ENCODE data around the gene GLB1L3. TPM values are rescaled to one million over a fixed set of nuclear protein-coding genes. Genes with fewer than 3 reads are reported as not detected.

The GLB1L3 gene
- total RNA-seq, 2 experiments from 2014 or later: 7.1 to 8.6 TPM

DNA sequence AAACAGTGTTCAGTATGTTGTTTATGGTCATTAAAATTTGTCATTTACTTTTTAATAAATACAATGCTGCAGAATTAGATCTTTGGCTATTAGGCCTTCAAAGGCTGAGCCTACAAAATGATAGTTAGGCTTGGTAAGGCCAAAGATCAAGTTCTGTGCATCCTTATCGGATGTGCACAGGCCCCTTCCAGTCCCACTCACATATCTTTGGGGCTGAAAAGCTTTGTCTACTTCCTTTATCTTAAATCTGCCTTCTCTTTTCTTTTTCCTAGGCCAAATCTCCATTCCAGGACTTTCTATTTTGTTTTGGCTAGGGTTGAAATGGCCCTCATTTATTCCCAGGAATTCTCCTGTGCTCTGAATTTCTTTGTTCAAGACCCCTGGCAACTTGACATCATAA, 52.3 kb downstream of the GLB1L3 start:
- H3K27ac Mint-ChIP-seq: no peak overlapping the region
- no peaks in the 10 kb centered on the region for H3K9me3 Mint-ChIP-seq
- H3K4me3 Mint-ChIP-seq: no peak overlapping the region
- intact Hi-C loops (cut with micrococcal nuclease): no loop called here
- POLR2A ChIA-PET: no interaction called here
- H3K4me1 Mint-ChIP-seq (ENCODE audit: low read depth): peaks cover 10% of the 10 kb centered on the region
- CTCF ChIA-PET: no interaction called here
- peaks cover 18% of the 10 kb centered on the region for H3K27me3 Mint-ChIP-seq
- no peak for DNase-seq
- H3K36me3 Mint-ChIP-seq: no peaks in the 10 kb centered on the region

GRCh38 chr11:134330611-134331353, 54.6 kb downstream of the GLB1L3 start:
- no peaks in the 10 kb centered on the region for H3K36me3 Mint-ChIP-seq
- DNase-seq: no peak
- no peak overlapping the region for H3K27ac Mint-ChIP-seq
- no peaks in the 10 kb centered on the region for H3K9me3 Mint-ChIP-seq
- H3K4me1 Mint-ChIP-seq (ENCODE audit: low read depth): peaks cover 10% of the 10 kb centered on the region
- ChIA-PET POLR2A (no interaction called here), CTCF (no interaction called here)
- intact Hi-C loops (cut with micrococcal nuclease): loop anchor here (1.0 to 10.0 kb wide), 4 partner anchors 54 to 383 kb away; partner anchors contain the start of genes ACAD8, GLB1L3 and THYN1
- H3K27me3 Mint-ChIP-seq: peaks cover 20% of the 10 kb centered on the region
- peak overlapping the region; percentile 67 for H3K4me3 Mint-ChIP-seq

DNA sequence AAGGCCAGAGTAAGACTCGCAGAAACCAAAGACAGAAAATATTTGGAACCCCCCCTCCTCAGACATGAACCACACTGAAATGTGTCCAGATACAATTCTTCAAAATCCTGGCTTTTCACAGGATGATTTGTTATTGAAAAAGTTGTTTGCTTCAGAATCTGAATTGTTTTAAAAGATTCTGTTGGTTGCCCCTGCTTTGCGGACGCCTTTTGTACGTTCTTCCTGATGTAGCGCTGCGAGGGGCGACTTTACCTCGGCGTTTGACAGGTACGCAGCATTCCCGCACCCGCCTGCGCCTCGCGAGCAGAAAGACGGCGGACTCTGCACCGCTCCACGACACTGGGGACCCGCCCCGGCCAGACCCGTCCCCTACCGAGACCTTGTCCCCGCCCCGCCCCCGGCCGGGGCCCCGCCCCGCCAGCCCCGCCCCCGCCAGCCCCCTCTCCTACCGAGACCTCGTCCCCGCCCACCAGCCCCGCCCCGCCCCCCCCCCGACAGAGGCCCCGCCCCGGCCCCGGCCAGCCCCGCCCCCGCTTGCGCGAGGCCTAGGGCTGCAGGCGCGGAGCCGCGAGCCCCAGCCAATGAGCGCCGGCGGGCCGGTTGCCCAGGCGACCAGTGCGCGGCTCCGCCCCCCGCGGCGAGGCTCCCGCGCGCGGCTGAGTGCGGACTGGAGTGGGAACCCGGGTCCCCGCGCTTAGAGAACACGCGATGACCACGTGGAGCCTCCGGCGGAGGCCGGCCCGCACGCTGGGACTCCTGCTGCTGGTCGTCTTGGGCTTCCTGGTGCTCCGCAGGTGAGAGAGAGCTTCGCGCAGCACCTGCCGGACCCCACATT, 55.4 kb downstream of the GLB1L3 start, which contains the start of gene GLB1L2:
GLB1L2 (plus strand) TSS at position 635 of the 835 bp plus-strand sequence; CDS start at position 709, 74 bp downstream.
- peak; percentile 82 for DNase-seq
- Mint-ChIP-seq H3K27ac (no peak within 1 kb of the TSS), H3K9me3 (no peaks in the 10 kb centered on the region), H3K4me3 (peak within 1 kb of the TSS; percentile 67), H3K4me1 (ENCODE audit: low read depth) (peaks cover 10% of the 10 kb centered on the region), H3K27me3 (peaks cover 20% of the 10 kb centered on the region), H3K36me3 (no peaks in the 10 kb centered on the region)
- intact Hi-C loops (cut with micrococcal nuclease): loop anchor here (1.0 to 10.0 kb wide), 5 partner anchors 55 to 384 kb away; partner anchors contain the start of genes ACAD8, GLB1L3, THYN1 and VPS26B
- CTCF ChIA-PET: interaction anchor here (0.8 to 1.1 kb wide), 2 partner anchors 56 to 70 kb away, joined by 4 to 6 read pairs; partner anchors contain the start of gene GLB1L3
- POLR2A ChIA-PET: interaction anchor here (1.2 to 1.6 kb wide), 2 partner anchors 56 to 108 kb away, joined by 4 to 7 read pairs; partner anchors contain the start of genes GLB1L3, NCAPD3 and VPS26B

DNA sequence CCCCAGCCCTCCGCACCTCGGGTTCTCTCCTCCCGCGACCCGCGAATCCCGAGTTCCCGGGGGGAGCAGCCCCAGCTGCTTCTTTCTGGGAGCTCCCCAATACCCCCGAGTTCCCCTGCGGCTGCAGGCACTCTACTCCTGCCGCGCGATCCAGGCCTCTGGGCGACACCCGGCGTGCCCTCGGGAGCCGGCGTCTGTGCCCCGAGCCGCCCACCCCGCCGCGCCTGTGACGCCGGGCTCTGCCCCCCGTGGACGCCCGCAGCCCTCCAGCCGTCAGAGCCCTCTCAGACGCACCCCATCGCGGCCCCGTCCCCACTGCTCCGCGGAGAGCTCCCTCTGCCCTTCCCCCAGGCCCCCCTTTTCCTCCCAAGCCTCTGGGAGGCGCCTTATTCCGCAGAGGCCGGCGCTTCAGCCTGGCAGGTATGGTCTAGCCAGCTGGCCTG, 56.0 kb downstream of the GLB1L3 start:
- no peaks in the 10 kb centered on the region for H3K36me3 Mint-ChIP-seq
- ChIA-PET CTCF (interaction anchor here (0.8 to 1.1 kb wide), 2 partner anchors 56 to 70 kb away, joined by 4 to 6 read pairs; partner anchors contain the start of gene GLB1L3), POLR2A (interaction anchor here (1.2 to 1.6 kb wide), 2 partner anchors 57 to 108 kb away, joined by 4 to 7 read pairs; partner anchors contain the start of genes GLB1L3, NCAPD3 and VPS26B)
- no peak for DNase-seq
- H3K27ac Mint-ChIP-seq: no peak overlapping the region
- intact Hi-C loops (cut with micrococcal nuclease): loop anchor here (2.0 to 10.0 kb wide), 3 partner anchors 107 to 385 kb away; partner anchors contain the start of gene VPS26B
- peaks cover 20% of the 10 kb centered on the region for H3K27me3 Mint-ChIP-seq
- peaks cover 10% of the 10 kb centered on the region for H3K4me1 Mint-ChIP-seq (ENCODE audit: low read depth)
- no peaks in the 10 kb centered on the region for H3K9me3 Mint-ChIP-seq
- H3K4me3 Mint-ChIP-seq: peak overlapping the region; percentile 64

DNA sequence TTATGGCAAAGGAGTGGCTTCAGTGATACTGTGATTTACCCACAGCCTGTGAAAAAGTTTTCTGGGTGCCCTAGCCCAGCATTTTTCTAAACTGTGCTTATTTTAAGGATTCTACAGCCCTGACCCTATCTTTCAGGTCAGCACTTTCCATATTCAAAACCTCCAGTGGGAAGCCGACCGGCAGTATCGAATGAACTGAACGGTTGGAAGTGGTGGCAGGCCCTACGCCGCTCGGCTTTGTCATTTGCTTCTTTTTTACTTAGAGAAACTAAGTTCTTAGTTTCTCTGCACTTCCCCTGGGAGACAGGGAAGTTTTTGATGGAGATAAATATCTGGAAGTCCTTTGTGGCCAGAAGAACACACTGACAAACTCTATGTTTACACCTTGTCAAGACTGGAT, 56.6 kb downstream of the GLB1L3 start:
- Mint-ChIP-seq H3K36me3 (no peaks in the 10 kb centered on the region), H3K27me3 (peaks cover 20% of the 10 kb centered on the region), H3K4me1 (ENCODE audit: low read depth) (peaks cover 10% of the 10 kb centered on the region), H3K4me3 (peak overlapping the region; percentile 64), H3K9me3 (no peaks in the 10 kb centered on the region), H3K27ac (no peak overlapping the region)
- intact Hi-C loops (cut with micrococcal nuclease): loop anchor here (2.0 to 10.0 kb wide), 3 partner anchors 108 to 385 kb away; partner anchors contain the start of gene VPS26B
- no peak for DNase-seq
- ChIA-PET CTCF (no interaction called here), POLR2A (interaction anchor here (1.2 to 1.6 kb wide), 2 partner anchors 57 to 109 kb away, joined by 4 to 7 read pairs; partner anchors contain the start of genes GLB1L3, NCAPD3 and VPS26B)

GRCh38 chr11:134333312-134333711, 57.1 kb downstream of the GLB1L3 start:
- ChIA-PET POLR2A (no interaction called here), CTCF (interaction anchor here (1.2 kb wide), 1 partner anchor 122 kb away, joined by 4 read pairs; no protein-coding TSS in a partner anchor)
- DNase-seq: no peak
- Mint-ChIP-seq H3K9me3 (no peaks in the 10 kb centered on the region), H3K27ac (no peak overlapping the region), H3K4me3 (no peak overlapping the region), H3K27me3 (peaks cover 20% of the 10 kb centered on the region), H3K36me3 (no peaks in the 10 kb centered on the region), H3K4me1 (ENCODE audit: low read depth) (peaks cover 10% of the 10 kb centered on the region)
- intact Hi-C loops (cut with micrococcal nuclease): loop anchor here (2.0 to 10.0 kb wide), 3 partner anchors 109 to 386 kb away; partner anchors contain the start of gene VPS26B

DNA sequence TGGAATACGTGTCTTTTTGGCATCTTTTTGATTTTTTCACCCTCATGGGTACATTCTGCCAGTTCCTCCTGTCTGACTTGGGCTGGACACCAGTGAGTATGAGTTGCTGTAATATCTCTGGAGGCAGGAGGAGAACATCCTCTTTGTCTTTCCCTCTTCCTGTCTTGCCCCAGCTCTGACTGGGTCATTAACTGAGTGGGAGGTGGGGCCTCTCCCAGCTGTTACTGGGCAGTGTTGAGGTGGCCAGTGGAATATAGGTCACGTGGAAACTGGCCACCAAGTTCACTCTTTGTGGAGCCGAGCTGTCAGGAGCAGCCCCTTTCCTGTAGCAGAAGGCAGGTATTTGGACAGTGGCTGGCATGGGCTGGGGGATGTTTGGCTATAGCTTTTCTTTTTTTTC, 57.8 kb downstream of the GLB1L3 start:
- peaks cover 10% of the 10 kb centered on the region for H3K4me1 Mint-ChIP-seq (ENCODE audit: low read depth)
- intact Hi-C loops (cut with micrococcal nuclease): loop anchor here (2.0 to 10.0 kb wide), 3 partner anchors 109 to 387 kb away; partner anchors contain the start of gene VPS26B
- POLR2A ChIA-PET: no interaction called here

GRCh38 chr11:134334796-134335571, 58.8 kb downstream of the GLB1L3 start:
- CTCF ChIA-PET: interaction anchor here (1.4 kb wide), 1 partner anchor 25 kb away, joined by 3 read pairs; no protein-coding TSS in a partner anchor
- Mint-ChIP-seq H3K4me3 (no peak overlapping the region), H3K4me1 (ENCODE audit: low read depth) (peaks cover 10% of the 10 kb centered on the region), H3K36me3 (no peaks in the 10 kb centered on the region), H3K9me3 (no peaks in the 10 kb centered on the region), H3K27ac (no peak overlapping the region), H3K27me3 (peaks cover 20% of the 10 kb centered on the region)
- intact Hi-C loops (cut with micrococcal nuclease): loop anchor here (5.0 to 10.0 kb wide), 2 partner anchors 300 to 388 kb away; no protein-coding TSS in a partner anchor
- POLR2A ChIA-PET: no interaction called here
- DNase-seq: no peak

More for the DNA sequence above, 57.8 kb downstream of the GLB1L3 start:
- no peaks in the 10 kb centered on the region for H3K9me3 Mint-ChIP-seq
- no peak overlapping the region for H3K27ac Mint-ChIP-seq
- no peak for DNase-seq
- no peak overlapping the region for H3K4me3 Mint-ChIP-seq
- CTCF ChIA-PET: interaction anchor here (1.2 kb wide), 1 partner anchor 122 kb away, joined by 4 read pairs; no protein-coding TSS in a partner anchor
- peaks cover 20% of the 10 kb centered on the region for H3K27me3 Mint-ChIP-seq
- no peaks in the 10 kb centered on the region for H3K36me3 Mint-ChIP-seq

DNA sequence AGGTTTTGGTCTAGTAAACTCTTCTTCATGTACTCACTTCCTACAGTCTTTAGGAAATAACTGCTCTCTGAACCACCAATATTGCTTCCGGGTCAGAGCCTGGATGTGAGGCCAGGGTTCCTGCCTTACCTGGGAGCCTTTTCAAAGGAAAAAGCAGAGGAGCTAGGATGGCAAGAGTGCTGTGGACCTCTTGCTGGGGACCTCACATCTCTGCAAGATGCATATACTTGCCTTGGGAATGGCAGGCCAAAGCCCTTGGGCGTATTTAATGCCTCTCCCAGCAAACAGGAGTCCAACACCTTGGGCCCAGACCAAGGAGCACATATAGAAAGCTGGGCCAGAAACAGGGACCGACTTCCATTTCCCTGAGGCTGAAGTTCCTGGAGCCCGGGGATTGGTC, 60.9 kb downstream of the GLB1L3 start:
- CTCF ChIA-PET: no interaction called here
- Mint-ChIP-seq H3K27ac (no peak overlapping the region), H3K36me3 (no peaks in the 10 kb centered on the region), H3K27me3 (peaks cover 11% of the 10 kb centered on the region), H3K4me1 (ENCODE audit: low read depth) (peaks cover 4% of the 10 kb centered on the region), H3K4me3 (no peak overlapping the region), H3K9me3 (no peaks in the 10 kb centered on the region)
- no peak for DNase-seq
- POLR2A ChIA-PET: no interaction called here
- intact Hi-C loops (cut with micrococcal nuclease): loop anchor here (10.0 kb wide), 1 partner anchor 302 kb away; no protein-coding TSS in a partner anchor

- H3K36me3 Mint-ChIP-seq: no peaks in the 10 kb centered on the region
- intact Hi-C loops (cut with micrococcal nuclease): loop anchor here (10.0 kb wide), 1 partner anchor 303 kb away; no protein-coding TSS in a partner anchor
- H3K4me3 Mint-ChIP-seq: no peak overlapping the region
- H3K27ac Mint-ChIP-seq: no peak overlapping the region
- H3K27me3 Mint-ChIP-seq: peaks cover 5% of the 10 kb centered on the region
- DNase-seq: no peak
- H3K9me3 Mint-ChIP-seq: no peaks in the 10 kb centered on the region
- no peaks in the 10 kb centered on the region for H3K4me1 Mint-ChIP-seq (ENCODE audit: low read depth)
- POLR2A ChIA-PET: no interaction called here
- CTCF ChIA-PET: no interaction called here
These were observed 61.9 kb downstream of the GLB1L3 start for GRCh38 chr11:134338068-134338467.

GRCh38 chr11:134338654-134339053, 62.5 kb downstream of the GLB1L3 start:
- Mint-ChIP-seq H3K4me3 (no peak overlapping the region), H3K36me3 (no peaks in the 10 kb centered on the region), H3K27me3 (no peaks in the 10 kb centered on the region), H3K4me1 (ENCODE audit: low read depth) (no peaks in the 10 kb centered on the region), H3K27ac (no peak overlapping the region), H3K9me3 (no peaks in the 10 kb centered on the region)
- intact Hi-C loops (cut with micrococcal nuclease): loop anchor here (10.0 kb wide), 1 partner anchor 304 kb away; no protein-coding TSS in a partner anchor
- ChIA-PET POLR2A (no interaction called here), CTCF (no interaction called here)
- DNase-seq: no peak
